Trophoblast cell (in vitro differentiated cells and primary cell): ENCODE results near the gene USF1.
A peak's percentile ranks its signal among the peaks of the same experiment; 100 is the strongest.

Source experiments
- DNase-seq, 2 donors: peaks; one replicate each; pipeline ENCODE4 v3.0.0-alpha.2; 2016
- H2AFZ ChIP-seq: 2 replicates; pipeline ENCODE4 v1.6.1; 2013; ENCODE audit warnings: low read length, moderate library complexity, mild to moderate bottlenecking; ENCODE audit not compliant: insufficient read depth, poor library complexity
- H2AK5ac ChIP-seq: 2 replicates; pipeline ENCODE4 v1.6.1; 2013; ENCODE audit warnings: mild to moderate bottlenecking, low read length
- H2BK120ac ChIP-seq: 2 replicates; pipeline ENCODE4 v1.6.1; 2013; ENCODE audit warnings: low read length, mild to moderate bottlenecking, moderate library complexity; ENCODE audit not compliant: insufficient read depth, poor library complexity
- H2BK12ac ChIP-seq: 2 replicates; pipeline ENCODE4 v1.6.1; 2013; ENCODE audit warnings: mild to moderate bottlenecking, low read length, moderate library complexity
- H2BK5ac ChIP-seq: 2 replicates; pipeline ENCODE4 v1.6.1; 2013; ENCODE audit warnings: low read length, low read depth, moderate library complexity, mild to moderate bottlenecking; ENCODE audit not compliant: poor library complexity
- H3K14ac ChIP-seq: 2 replicates; pipeline ENCODE4 v1.6.1; 2013; ENCODE audit warnings: mild to moderate bottlenecking, low read length
- H3K18ac ChIP-seq: 2 replicates; pipeline ENCODE4 v1.6.1; 2013; ENCODE audit warnings: mild to moderate bottlenecking, low read length
- H3K23ac ChIP-seq: 2 replicates; pipeline ENCODE4 v1.6.1; 2013; ENCODE audit warnings: low read length
- H3K27ac ChIP-seq: 2 replicates; pipeline ENCODE4 v1.5.1; 2013; ENCODE audit warnings: low read depth, mild to moderate bottlenecking, inconsistent platforms, low read length, moderate library complexity
- H3K27me3 ChIP-seq: 2 replicates; pipeline ENCODE4 v1.6.1; 2013; ENCODE audit warnings: inconsistent platforms, mild to moderate bottlenecking, low read length, moderate library complexity; ENCODE audit not compliant: insufficient read depth
- H3K36me3 ChIP-seq, 2 experiments: 1 replicate in 1 of 2; 2 replicates in 1 of 2; pipeline ENCODE4 v1.6.1; 2013; ENCODE audit warnings: low read length in 2 of 2, mild to moderate bottlenecking in 2 of 2, moderate library complexity in 1 of 2; ENCODE audit not compliant: insufficient read depth in 2 of 2, control insufficient read depth in 1 of 2
- H3K4ac ChIP-seq: 2 replicates; pipeline ENCODE4 v1.6.1; 2013; ENCODE audit warnings: low read depth, mild to moderate bottlenecking, low read length, moderate library complexity
- H3K4me1 ChIP-seq, 2 experiments: 1 replicate in 1 of 2; 2 replicates in 1 of 2; pipeline ENCODE4 v1.6.1; 2013; ENCODE audit warnings: low read length in 2 of 2, mild to moderate bottlenecking in 2 of 2, moderate library complexity in 1 of 2; ENCODE audit not compliant: insufficient read depth in 2 of 2, control insufficient read depth in 1 of 2
- H3K4me2 ChIP-seq: 2 replicates; pipeline ENCODE4 v1.6.1; 2013; ENCODE audit warnings: inconsistent platforms, mild to moderate bottlenecking, low read length, moderate library complexity
- H3K4me3 ChIP-seq: 2 replicates; pipeline ENCODE4 v1.5.1; 2013; ENCODE audit warnings: mild to moderate bottlenecking, low read depth, low read length, inconsistent platforms
- H3K79me1 ChIP-seq: one replicate; pipeline ENCODE4 v1.6.1; 2013; ENCODE audit warnings: low read length
- H3K79me2 ChIP-seq: 2 replicates; pipeline ENCODE4 v1.6.1; 2013; ENCODE audit warnings: low read length, mild to moderate bottlenecking; ENCODE audit not compliant: control insufficient read depth, insufficient read depth, poor library complexity
- H3K9ac ChIP-seq: 2 replicates; pipeline ENCODE4 v1.6.1; 2013; ENCODE audit warnings: mild to moderate bottlenecking, low read length
- H3K9me3 ChIP-seq: 2 replicates; pipeline ENCODE4 v1.6.1; 2013; ENCODE audit warnings: low read depth, mild to moderate bottlenecking, control low read depth, inconsistent platforms, low read length; ENCODE audit not compliant: insufficient read depth
- H4K12ac ChIP-seq: 2 replicates; pipeline ENCODE4 v1.6.1; 2013; ENCODE audit warnings: low read depth, mild to moderate bottlenecking, low read length, moderate library complexity
- H4K8ac ChIP-seq: 2 replicates; pipeline ENCODE4 v1.6.1; 2013; ENCODE audit warnings: low read depth, mild to moderate bottlenecking, low read length, moderate library complexity
- H4K91ac ChIP-seq: one replicate; pipeline ENCODE4 v1.6.1; 2013; ENCODE audit warnings: low read depth, mild to moderate bottlenecking, low read length, moderate library complexity
- WGBS: extraction: QIAGEN DNeasy Blood & Tissue Kit; methylation state at CpG from one replicate; pipeline ENCODE4 v1.1.7; 2013; ENCODE audit warnings: missing lambda C conversion rate; ENCODE audit not compliant: insufficient read length, insufficient coverage; ENCODE audit errors: extremely low coverage; 5-methylcytosine and 5-hydroxymethylcytosine counted together

Gene USF1

DNA sequence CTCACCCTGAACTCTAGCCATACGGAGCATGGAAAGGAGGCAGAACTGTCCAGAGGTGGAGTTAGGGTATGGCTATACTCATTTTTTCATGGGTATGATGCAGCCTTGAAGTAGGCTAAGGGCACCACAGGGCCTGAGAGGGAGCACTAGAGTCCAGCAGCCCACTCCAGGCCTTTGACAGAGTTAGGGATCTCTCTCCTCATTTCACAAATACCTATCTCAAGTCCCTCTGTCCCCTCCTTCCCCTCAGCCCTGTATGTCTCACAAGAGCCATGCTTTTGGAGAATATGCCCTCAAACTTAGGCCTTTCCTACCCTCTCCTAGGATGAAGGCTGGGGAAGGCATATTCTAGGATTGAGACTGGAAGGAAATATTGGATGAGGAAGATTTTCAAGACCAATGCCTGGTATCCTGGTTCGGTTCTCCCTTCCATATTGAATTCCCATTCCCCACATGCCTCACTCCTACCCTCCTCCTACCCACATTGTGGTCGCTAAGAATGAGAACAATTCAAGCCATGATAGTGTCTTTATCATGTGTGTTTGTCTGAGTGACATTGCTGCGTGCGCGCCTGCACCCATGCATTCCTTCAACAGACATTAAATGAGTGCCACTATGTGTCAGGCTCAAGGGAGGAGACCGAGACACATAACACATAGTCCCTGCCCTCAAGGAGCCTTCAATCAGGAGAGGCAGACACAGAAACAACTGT is 46.2 kb upstream of the USF1 start:
- Histone ChIP-seq H2BK120ac (peak overlapping the region; percentile 54), H3K36me3 (no peaks in the 10 kb centered on the region), H3K4me2 (peak overlapping the region; percentile 8), H2AFZ (no peak overlapping the region), H3K27ac (peak overlapping the region; percentile 38), H3K79me2 (peaks cover 7% of the 10 kb centered on the region), H3K18ac (peak overlapping the region; percentile 18), H3K23ac (no peak overlapping the region), H2BK12ac (peak overlapping the region; percentile 81), H3K27me3 (no peaks in the 10 kb centered on the region), H4K91ac (peak overlapping the region; percentile 84), H3K14ac (peak overlapping the region; percentile 29), H3K79me1 (peaks cover 41% of the 10 kb centered on the region), H4K12ac (no peak overlapping the region), H3K4ac (peak overlapping the region; percentile 22), H3K4me3 (no peak overlapping the region), H2AK5ac (peak overlapping the region; percentile 50), H3K9ac (peak overlapping the region; percentile 11), H4K8ac (no peak overlapping the region), H3K9me3 (no peaks in the 10 kb centered on the region), H3K4me1 (peaks cover 43 to 49% of the 10 kb centered on the region in 2 experiments), H2BK5ac (peak overlapping the region; percentile 45)
- peak; percentile 90 to 96 for DNase-seq
- no CpG with 5 or more reads among the region's 7 CpGs for whole genome bisulfite sequencing

DNA sequence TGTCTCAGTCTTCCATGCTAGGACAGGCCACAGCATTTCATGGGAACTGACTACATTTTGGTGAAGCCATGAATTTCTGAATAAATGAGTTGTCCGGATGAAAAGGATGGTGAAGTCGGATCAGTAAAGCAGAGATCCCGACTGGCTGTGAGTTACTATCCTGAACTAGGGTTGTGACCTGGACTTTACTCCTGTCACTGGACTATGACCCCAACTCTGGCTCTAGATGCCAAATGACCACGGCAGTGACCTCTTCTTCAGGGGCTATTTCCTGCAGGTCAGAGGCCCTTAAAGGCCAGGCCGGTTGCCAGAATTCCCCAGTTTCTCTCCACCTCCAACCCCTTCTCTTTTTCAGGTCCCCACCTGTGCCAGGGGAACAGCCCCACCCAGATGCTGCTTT is 45.3 kb upstream of the USF1 start:
- H3K23ac ChIP-seq = no peak overlapping the region
- no peaks in the 10 kb centered on the region for H3K36me3 ChIP-seq
- H3K27me3 ChIP-seq = no peaks in the 10 kb centered on the region
- peak overlapping the region; percentile 81 for H2BK12ac ChIP-seq
- DNase-seq = no peak
- no peak overlapping the region for H3K4me2 ChIP-seq
- H2AK5ac ChIP-seq = peak overlapping the region; percentile 50
- H3K9me3 ChIP-seq = no peaks in the 10 kb centered on the region
- peaks cover 47% of the 10 kb centered on the region for H3K79me1 ChIP-seq
- no peak overlapping the region for H2AFZ ChIP-seq
- peak overlapping the region; percentile 54 for H2BK120ac ChIP-seq
- H3K27ac ChIP-seq = no peak overlapping the region
- peak overlapping the region; percentile 20 for H3K14ac ChIP-seq
- H3K18ac ChIP-seq = peak overlapping the region; percentile 18
- H2BK5ac ChIP-seq = peak overlapping the region; percentile 23
- peaks cover 48 to 57% of the 10 kb centered on the region in 2 experiments for H3K4me1 ChIP-seq
- WGBS = no CpG with 5 or more reads among the region's 5 CpGs
- H3K9ac ChIP-seq = no peak overlapping the region
- H4K8ac ChIP-seq = no peak overlapping the region
- peak overlapping the region; percentile 22 for H3K4ac ChIP-seq
- H3K4me3 ChIP-seq = no peak overlapping the region
- H3K79me2 ChIP-seq = peaks cover 13% of the 10 kb centered on the region
- H4K12ac ChIP-seq = no peak overlapping the region
- peak overlapping the region; percentile 84 for H4K91ac ChIP-seq

DNA sequence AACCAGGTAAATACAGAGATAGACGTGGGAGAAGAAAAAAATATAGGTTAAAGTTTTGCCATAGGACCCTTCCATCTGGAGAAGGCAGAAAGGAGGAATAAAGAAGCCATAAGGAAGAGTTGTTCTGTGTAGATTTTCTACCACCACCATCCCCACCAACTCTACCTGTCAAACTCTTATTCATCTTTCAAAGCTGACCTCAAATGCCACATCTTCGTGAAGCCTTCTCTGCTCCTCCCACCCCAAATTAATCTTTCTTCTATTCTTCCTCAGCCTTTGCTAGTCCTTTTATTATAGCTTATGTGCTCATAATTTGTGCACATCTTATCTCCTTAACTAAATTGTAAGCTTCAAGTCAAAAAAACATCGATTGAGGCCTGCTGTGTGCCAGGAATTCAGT is 44.8 kb upstream of the USF1 start:
- Histone ChIP-seq H3K27ac (no peak overlapping the region), H2BK12ac (no peak overlapping the region), H2AK5ac (no peak overlapping the region), H3K4ac (no peak overlapping the region), H3K9ac (no peak overlapping the region), H3K4me3 (no peak overlapping the region), H3K9me3 (no peaks in the 10 kb centered on the region), H2AFZ (no peak overlapping the region), H4K8ac (no peak overlapping the region), H2BK120ac (no peak overlapping the region), H2BK5ac (no peak overlapping the region), H3K36me3 (no peaks in the 10 kb centered on the region), H3K4me1 (peaks cover 53 to 61% of the 10 kb centered on the region in 2 experiments), H3K27me3 (no peaks in the 10 kb centered on the region), H3K79me2 (peaks cover 15% of the 10 kb centered on the region), H3K18ac (no peak overlapping the region), H3K79me1 (peaks cover 52% of the 10 kb centered on the region), H4K12ac (no peak overlapping the region), H3K23ac (no peak overlapping the region), H4K91ac (no peak overlapping the region), H3K4me2 (no peak overlapping the region), H3K14ac (no peak overlapping the region)
- no CpG with 5 or more reads among the region's 3 CpGs for WGBS
- DNase-seq = no peak

DNA sequence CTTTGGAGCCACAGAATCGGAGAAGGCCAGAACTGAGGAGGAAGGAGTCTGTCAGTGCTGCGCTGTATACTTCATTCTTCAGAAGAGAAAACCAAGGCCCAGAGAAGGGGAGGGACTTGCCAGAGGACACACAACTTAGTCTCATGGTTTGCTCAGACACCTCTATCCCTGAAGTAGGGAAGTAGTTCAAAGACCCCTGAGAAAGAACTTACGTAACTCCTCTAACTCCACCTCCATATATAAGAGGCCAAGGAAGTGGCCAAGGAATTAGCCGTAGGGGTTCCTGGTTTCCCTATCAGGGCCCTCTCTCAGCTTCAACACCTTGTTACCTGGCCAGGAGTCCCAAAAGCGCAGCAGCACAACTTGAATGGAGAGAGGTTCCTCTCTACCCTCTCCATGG is 44.2 kb upstream of the USF1 start:
- no peak overlapping the region for H3K9ac ChIP-seq
- no peaks in the 10 kb centered on the region for H3K36me3 ChIP-seq
- H3K14ac ChIP-seq = peak overlapping the region; percentile 68
- DNase-seq = peak in 1 of 2 donors; percentile 61
- H3K27ac ChIP-seq = peak overlapping the region; percentile 18
- H2AK5ac ChIP-seq = peak overlapping the region; percentile 49
- H4K12ac ChIP-seq = no peak overlapping the region
- H3K27me3 ChIP-seq = no peaks in the 10 kb centered on the region
- no peaks in the 10 kb centered on the region for H3K9me3 ChIP-seq
- H3K79me1 ChIP-seq = peaks cover 57% of the 10 kb centered on the region
- no peak overlapping the region for H2AFZ ChIP-seq
- peak overlapping the region; percentile 40 for H4K8ac ChIP-seq
- peak overlapping the region; percentile 52 for H3K18ac ChIP-seq
- H2BK5ac ChIP-seq = peak overlapping the region; percentile 70
- H3K4me1 ChIP-seq = peaks cover 58 to 68% of the 10 kb centered on the region in 2 experiments
- peak overlapping the region; percentile 16 for H3K4ac ChIP-seq
- H3K79me2 ChIP-seq = peaks cover 17% of the 10 kb centered on the region
- peak overlapping the region; percentile 46 for H2BK120ac ChIP-seq
- no peak overlapping the region for H3K23ac ChIP-seq
- H2BK12ac ChIP-seq = peak overlapping the region; percentile 91
- H3K4me2 ChIP-seq = peak overlapping the region; percentile 43
- no peak overlapping the region for H3K4me3 ChIP-seq
- WGBS = no CpG with 5 or more reads among the region's 5 CpGs
- H4K91ac ChIP-seq = peak overlapping the region; percentile 69
